K562 (cell line): Measurements from ENCODE around the gene TPX2. TPM values are rescaled to one million over a fixed set of nuclear protein-coding genes. Genes with fewer than 3 reads are reported as not detected.

Experiments used
- ARID1B ChIP-seq: fragments of 450-650 bp; IDR thresholded peaks from 2 replicates; pipeline ENCODE4 v1.6.1; 2016; ENCODE audit warnings: antibody characterized with exemption, mild to moderate bottlenecking, inconsistent platforms
- BCLAF1 ChIP-seq, 2 experiments: fragments of 450-650 bp in 1 of 2; IDR thresholded peaks; 2 replicates each; pipeline ENCODE4 v1.6.1; 2011 to 2017; ENCODE audit warnings: low read depth in 2 of 2, antibody characterized with exemption in 1 of 2, borderline replicate concordance in 1 of 2, low read length in 1 of 2, mild to moderate bottlenecking in 1 of 2, mixed read lengths in 1 of 2; ENCODE audit not compliant: control insufficient read depth in 1 of 2
- DPF2 ChIP-seq: fragments of 450-650 bp; IDR thresholded peaks from 2 replicates; pipeline ENCODE4 v1.6.1; 2016
- EGR1 ChIP-seq: fragments of 450-650 bp; conservative IDR thresholded peaks from 2 replicates; pipeline ENCODE4 v1.6.1; 2017; ENCODE audit warnings: mild to moderate bottlenecking
- ELK1 ChIP-seq: sonication (generic); formaldehyde crosslinking; IDR thresholded peaks from 2 replicates; pipeline ENCODE4 v1.8.1; 2022; ENCODE audit warnings: missing genetic modification reagents
- KDM5B ChIP-seq: fragments of 200-600 bp; sonication (generic); IDR thresholded peaks from 2 replicates; pipeline ENCODE4 v1.6.1; 2012; ENCODE audit warnings: low read depth, mild to moderate bottlenecking, moderate library complexity, low read length, control low read depth, inconsistent platforms; ENCODE audit not compliant: insufficient replicate concordance
- NFYB ChIP-seq: IDR thresholded peaks from 2 replicates; pipeline ENCODE4 v1.6.1; 2011; ENCODE audit warnings: mild to moderate bottlenecking, moderate library complexity; ENCODE audit not compliant: insufficient read length; ENCODE audit errors: extremely low read depth
- PHF21A ChIP-seq: fragments of 450-650 bp; IDR thresholded peaks from 2 replicates; pipeline ENCODE4 v1.6.1; 2017; ENCODE audit warnings: low read depth, borderline replicate concordance
- RCOR1 ChIP-seq, 2 experiments: IDR thresholded peaks; 2 replicates each; pipeline ENCODE4 v1.6.1; 2012; ENCODE audit warnings: low read depth in 2 of 2, low read length in 2 of 2, borderline replicate concordance in 1 of 2, improper control_type of control experiment in 1 of 2
- SMARCA4 ChIP-seq: fragments of 450-650 bp; IDR thresholded peaks from 2 replicates; pipeline ENCODE4 v1.6.1; 2016
- SRSF1 ChIP-seq: fragments of 200-400 bp; formaldehyde crosslinking; IDR thresholded peaks from 2 replicates; pipeline ENCODE4 v1.6.1; 2017; ENCODE audit warnings: mild to moderate bottlenecking, low read depth, low read length, moderate library complexity
- TAF9B ChIP-seq: fragments of 450-650 bp; IDR thresholded peaks from 2 replicates; pipeline ENCODE4 v1.6.1; 2018; ENCODE audit warnings: mild to moderate bottlenecking; ENCODE audit not compliant: partially characterized antibody
- TEAD4 ChIP-seq, 2 experiments: sonication (generic) in 1 of 2; formaldehyde crosslinking in 1 of 2; IDR thresholded peaks; 2 replicates each; pipeline versions ENCODE4 v1.6.1 to v1.8.0; 2012 to 2022; ENCODE audit warnings: borderline replicate concordance in 1 of 2, inconsistent platforms in 1 of 2, low read length in 1 of 2, mild to moderate bottlenecking in 1 of 2, missing genetic modification reagents in 1 of 2
- THRAP3 ChIP-seq: fragments of 450-650 bp; IDR thresholded peaks from 2 replicates; pipeline ENCODE4 v1.6.1; 2016; ENCODE audit warnings: mild to moderate bottlenecking, inconsistent platforms, borderline replicate concordance
- ZNF212 ChIP-seq: fragments of 450-650 bp; formaldehyde crosslinking; IDR thresholded peaks from 2 replicates; pipeline ENCODE4 v1.4.0; 2020; ENCODE audit warnings: mild to moderate bottlenecking
- ZNF280A ChIP-seq: fragments of 450-650 bp; IDR thresholded peaks from 2 replicates; pipeline ENCODE4 v1.6.1; 2018; ENCODE audit warnings: mild to moderate bottlenecking, low read depth; ENCODE audit not compliant: partially characterized antibody
- ZNF699 ChIP-seq: fragments of 250-450 bp; sonication (Bioruptor Pico); IDR thresholded peaks from 2 replicates; pipeline ENCODE4 v1.8.0; 2021; ENCODE audit warnings: mild to moderate bottlenecking, moderate library complexity; ENCODE audit not compliant: insufficient replicate concordance
- ZNF780A ChIP-seq: fragments of 250-450 bp; sonication (Bioruptor Pico); IDR thresholded peaks from 2 replicates; pipeline ENCODE4 v1.5.0; 2021; ENCODE audit warnings: mild to moderate bottlenecking
- ZSCAN32 ChIP-seq: fragments of 450-650 bp; formaldehyde crosslinking; IDR thresholded peaks from 2 replicates; pipeline ENCODE4 v1.4.0; 2020; ENCODE audit warnings: mild to moderate bottlenecking, moderate library complexity
- polyA plus RNA-seq, 8 experiments: library from polyadenylated mRNA; depleted of rRNA in 4 of 8; stranded (reverse) in 5 of 8; unstranded in 3 of 8; fragments of >200 nt; fragmentation: Nextera tagmentation in 2 of 8; fragmentation: Illumina TruSeq in 1 of 8; extraction: Ambion mirVana in 2 of 8; extraction: Trizol in 1 of 8; gene quantifications; 2 replicates each; pipeline versions ENCODE4 v1.2.1 to v1.2.3, GENCODE V29; 2011 to 2014; ENCODE audit warnings: inconsistent platforms in 1 of 8, missing spikeins in 1 of 8
- total RNA-seq, 7 experiments: library from RNA; depleted of rRNA in 6 of 7; stranded (reverse); fragments of >200 nt in 6 of 7; fragmentation: Illumina TruSeq in 2 of 7; extraction: Trizol in 2 of 7; gene quantifications; 2 replicates each; pipeline versions ENCODE4 v1.2.1 to v1.2.3, GENCODE V29; 2011 to 2021; ENCODE audit warnings: low replicate concordance in 1 of 7

Gene TPX2
- total and polyA plus RNA-seq, 9 of the 15 experiments (the other 6 are each of a cell fraction or from before 2014, with no cell fraction given): 48.0 to 241 (median 133) TPM

GRCh38 chr20:31691646-31692275 is 47.3 kb upstream of the TPX2 start (continued):
- TF ChIP-seq ZNF699: no peak
- TF ChIP-seq RCOR1 (IDR thresholded peaks at IDR 0.05; ENCODE audit: borderline replicate concordance in 1 of 2, low read depth in 2 of 2, low read length in 2 of 2): no peak
- TF ChIP-seq SMARCA4: peak; percentile 18; the same call in 1 of the 2 replicates
- TF ChIP-seq THRAP3: no peak
- no peak for TF ChIP-seq SRSF1
- TF ChIP-seq EGR1: peak; percentile 32; the same call in 1 of the 2 replicates
- TF ChIP-seq ZNF280A: no peak
- TF ChIP-seq NFYB: no peak
- TF ChIP-seq PHF21A: no peak
- TF ChIP-seq KDM5B: no peak
- no peak for TF ChIP-seq ZNF780A (CRISPR knock-in tag)
- TF ChIP-seq ZSCAN32 (CRISPR knock-in tag): no peak
- TF ChIP-seq BCLAF1 (IDR thresholded peaks at IDR 0.05; ENCODE audit: borderline replicate concordance in 1 of 2, control insufficient read depth in 1 of 2, low read depth in 2 of 2, low read length in 1 of 2): no peak
- no peak for TF ChIP-seq ELK1
- TF ChIP-seq TEAD4 (IDR thresholded peaks at IDR 0.05; ENCODE audit: low read length): peak; percentile 47; the same call in 1 of the 2 replicates
- no peak for TF ChIP-seq TEAD4 (CRISPR knock-in tag; IDR thresholded peaks at IDR 0.05; ENCODE audit: borderline replicate concordance)
- TF ChIP-seq TAF9B: no peak
- 0 out of 2 replicates have a peak, but pooled peaks have one; percentile 42 for TF ChIP-seq DPF2
- 0 out of 2 replicates have a peak, but pooled peaks have one; percentile 10 for TF ChIP-seq ARID1B
- no peak for TF ChIP-seq ZNF212
